Measurements from ENCODE around the gene FAM180A. TPM values are rescaled to one million over a fixed set of nuclear protein-coding genes. Genes with fewer than 3 reads are reported as not detected.
A peak's percentile ranks its signal among the peaks of the same experiment; 100 is the strongest.
"Not testable (repeated sequence)": the region's sequence is repeated elsewhere in the genome, so short reads cannot be mapped to it uniquely, and the experiment has no call there.

FAM180A gene
- total RNA-seq, 1 donor from 2014 or later = 6.1 TPM

DNA sequence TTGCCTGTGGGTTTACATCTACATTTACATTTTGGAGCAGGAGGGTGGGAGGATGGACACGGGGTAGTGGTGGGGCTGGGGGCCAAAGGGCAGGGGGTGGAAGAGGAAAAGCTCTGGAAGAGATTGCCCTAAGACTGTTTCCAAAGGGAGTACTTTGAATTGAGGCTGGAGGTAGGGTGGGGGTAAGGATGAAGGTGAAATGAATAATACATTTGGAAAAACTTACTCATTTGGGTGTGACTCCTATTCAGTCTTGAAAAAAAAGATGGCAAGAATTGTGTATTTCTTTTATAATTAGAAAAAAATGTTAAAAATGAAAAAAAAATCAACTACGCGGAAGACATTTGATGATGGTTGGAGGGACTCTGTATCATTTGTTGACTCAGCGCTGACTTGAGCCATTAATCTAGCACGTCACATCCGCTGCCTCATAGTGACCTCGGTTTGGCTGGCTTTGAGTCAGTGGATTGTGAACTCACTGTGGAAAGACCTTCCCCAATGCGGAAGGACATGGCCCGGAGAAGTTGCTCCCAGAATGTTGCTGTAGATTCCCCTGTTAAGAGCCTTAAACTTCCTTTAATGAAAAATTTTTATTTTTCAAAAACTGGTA lies 2.8 kb downstream of the FAM180A start:
- no peak for DNase-seq (ENCODE audit: missing footprints)
- intact Hi-C loops (cut with DNase I) = no loop called here
- peak; percentile 33 for ATAC-seq

GRCh38 chr7:135744938-135745702 lies 3.5 kb downstream of the FAM180A start:
- ATAC-seq (no peak), DNase-seq (ENCODE audit: missing footprints) (no peak)
- intact Hi-C loops (cut with DNase I) = no loop called here

DNA sequence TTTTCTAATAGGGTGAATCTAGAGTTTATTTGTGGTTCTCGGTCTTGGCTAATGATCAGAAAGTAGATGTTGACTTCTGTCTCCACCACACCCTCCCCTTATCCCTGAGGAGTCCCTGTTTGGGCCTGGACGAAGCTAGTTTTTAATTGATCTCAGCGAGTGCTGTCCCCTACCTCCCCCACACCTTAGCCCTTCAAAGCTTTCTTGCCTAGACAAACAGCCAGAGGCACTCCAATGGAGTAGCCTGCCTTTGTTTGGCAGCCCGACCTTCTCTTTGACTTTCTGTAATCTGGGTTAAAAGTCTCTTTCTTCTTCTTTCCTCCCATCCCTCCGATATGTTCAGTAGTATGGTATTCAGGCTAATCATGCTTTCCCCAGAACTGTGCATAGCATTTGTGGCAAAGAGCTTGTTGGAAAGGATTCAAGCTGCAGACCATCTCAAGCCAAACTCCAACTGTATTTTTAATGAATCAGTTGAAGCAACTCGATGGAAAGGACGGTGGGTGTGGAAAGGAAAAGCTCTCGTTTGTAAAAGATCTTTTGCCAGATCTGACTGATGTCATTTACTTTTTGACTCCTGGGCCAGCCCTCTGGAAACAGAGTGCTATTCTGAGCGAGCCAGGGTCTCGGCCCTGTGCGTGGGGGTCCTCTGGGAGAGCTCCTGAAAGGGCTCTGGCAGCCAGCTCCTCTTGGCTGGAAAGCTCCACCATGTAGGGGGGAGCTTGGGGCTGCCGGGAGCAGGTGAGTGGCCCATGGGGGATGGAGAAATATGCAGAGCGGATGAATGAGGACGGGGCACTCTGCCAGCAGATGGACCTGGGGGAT lies 4.5 kb downstream of the FAM180A start:
- DNase-seq (ENCODE audit: missing footprints) (no peak), ATAC-seq (peak; percentile 42)
- intact Hi-C loops (cut with DNase I) = no loop called here

DNA sequence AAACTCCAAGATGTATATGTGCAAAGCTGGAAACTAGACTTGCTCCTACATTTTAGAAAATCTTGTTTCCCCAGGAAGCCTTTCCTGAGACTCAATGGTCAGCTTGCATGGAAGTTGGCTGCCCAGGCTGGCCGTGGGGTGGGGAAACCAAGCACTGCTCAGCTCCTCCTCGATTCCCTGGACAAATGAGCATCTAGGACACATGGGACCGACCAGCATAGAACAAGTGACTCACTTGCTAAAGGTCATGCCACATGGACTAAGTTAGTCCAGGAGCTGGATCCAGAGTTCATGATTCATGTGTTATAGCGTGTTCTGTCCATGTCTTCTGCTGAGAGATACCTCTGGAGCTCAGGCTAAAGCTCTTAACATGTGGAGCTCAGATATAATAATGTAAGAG lies 6.2 kb downstream of the FAM180A start:
- intact Hi-C loops (cut with DNase I) = no loop called here
- DNase-seq (ENCODE audit: missing footprints) (no peak), ATAC-seq (no peak)

DNA sequence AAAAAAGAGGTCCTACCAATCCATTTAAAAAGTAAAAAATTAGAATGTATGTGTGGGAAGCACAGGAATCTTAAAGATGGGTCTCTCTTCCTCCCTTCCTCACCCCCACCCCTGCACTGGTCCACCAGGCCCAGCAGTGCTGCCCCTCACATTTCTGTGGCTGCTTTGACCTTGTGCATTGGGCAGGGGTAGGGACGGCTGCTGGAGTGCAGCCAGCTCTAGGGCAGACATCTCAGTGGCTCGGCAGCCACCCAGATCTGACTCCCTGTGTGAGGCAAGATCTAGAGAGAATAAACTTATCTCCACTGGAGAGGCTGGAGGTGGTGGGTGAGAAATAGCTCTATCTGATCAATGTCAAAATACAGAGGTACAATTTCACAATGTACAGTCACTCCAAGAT lies 6.7 kb downstream of the FAM180A start:
- intact Hi-C loops (cut with DNase I) = no loop called here
- ATAC-seq (no peak), DNase-seq (ENCODE audit: missing footprints) (no peak)

- no peak for DNase-seq (ENCODE audit: missing footprints)
- intact Hi-C loops (cut with DNase I) = no loop called here
- no peak for ATAC-seq
Measured at GRCh38 chr7:135740889-135741288, 7.7 kb downstream of the FAM180A start.

DNA sequence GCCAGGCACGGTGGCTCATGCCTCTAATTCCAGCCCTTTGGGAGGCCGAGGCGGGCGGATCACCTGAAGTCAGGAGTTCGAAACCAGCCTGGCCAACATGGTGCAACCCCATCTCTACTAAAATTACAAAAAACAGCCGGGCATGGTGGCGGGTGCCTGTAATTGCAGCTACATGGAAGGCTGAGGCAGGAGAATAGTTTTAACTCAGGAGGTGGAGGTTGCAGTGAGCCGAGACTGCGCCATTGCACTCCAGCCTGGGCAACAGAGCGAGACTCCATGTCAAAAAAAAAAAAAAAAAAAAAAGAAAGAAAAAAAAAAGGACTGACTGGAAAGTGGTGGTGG lies 11.3 kb downstream of the FAM180A start:
- ATAC-seq; intact Hi-C loops (cut with DNase I); DNase-seq (ENCODE audit: missing footprints): not testable (repeated sequence)

DNA sequence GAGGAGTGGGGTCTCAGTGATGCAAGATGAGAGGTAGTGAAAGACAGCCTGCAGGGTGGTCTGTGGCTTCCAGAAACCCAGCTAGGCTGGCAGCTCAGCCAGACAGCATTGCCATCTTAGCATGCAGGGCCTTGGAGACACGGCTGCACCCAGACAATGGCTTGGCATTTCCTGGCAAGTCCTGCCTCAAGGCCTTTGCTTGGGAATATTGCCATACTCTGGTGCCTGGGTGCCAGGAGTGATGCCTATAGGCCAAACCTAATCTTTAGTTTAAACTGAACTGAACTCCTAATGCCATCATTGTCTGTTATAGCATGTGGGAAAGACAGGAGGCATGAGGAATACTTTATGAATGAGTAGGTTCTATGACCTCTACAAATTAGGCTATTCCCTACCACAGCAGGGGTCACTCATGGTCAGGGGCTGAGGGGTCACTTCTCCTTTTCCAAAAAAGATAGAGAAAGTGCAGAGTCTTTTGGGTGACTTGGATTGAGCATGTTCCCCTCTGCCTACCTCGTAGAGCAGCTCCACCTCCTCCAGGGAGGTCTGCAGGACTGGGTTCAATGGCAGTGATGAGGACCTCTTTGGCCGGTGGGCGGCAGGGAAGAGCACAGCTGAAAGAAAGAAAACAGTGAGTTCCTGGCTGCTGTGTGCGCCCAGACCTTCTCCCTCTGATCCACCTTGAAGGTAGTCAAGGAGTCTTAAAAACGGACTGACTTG lies 11.9 kb downstream of the FAM180A start:
- ATAC-seq = no peak
- intact Hi-C loops (cut with DNase I) = no loop called here

DNA sequence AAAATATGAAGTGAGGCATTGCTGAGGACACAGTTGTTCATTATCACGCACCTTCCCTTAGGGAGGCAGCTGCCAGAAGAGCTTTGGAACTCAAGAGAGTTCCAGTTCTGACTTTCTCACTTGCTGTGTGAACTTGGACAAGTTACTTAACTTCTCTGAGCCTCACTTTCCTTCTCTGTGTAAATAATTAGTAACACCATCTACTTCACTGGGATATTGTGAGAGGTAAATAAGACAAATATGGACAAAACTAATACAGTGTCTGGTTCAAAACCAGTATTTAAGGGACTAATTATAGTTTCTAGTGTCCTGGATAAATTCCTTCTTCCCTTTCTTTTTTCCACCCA lies 14.3 kb downstream of the FAM180A start:
- ATAC-seq (no peak), DNase-seq (ENCODE audit: missing footprints) (no peak)
- intact Hi-C loops (cut with DNase I) = no loop called here

More for the DNA sequence above, 11.9 kb downstream of the FAM180A start:
- DNase-seq (ENCODE audit: missing footprints) = no peak

DNA sequence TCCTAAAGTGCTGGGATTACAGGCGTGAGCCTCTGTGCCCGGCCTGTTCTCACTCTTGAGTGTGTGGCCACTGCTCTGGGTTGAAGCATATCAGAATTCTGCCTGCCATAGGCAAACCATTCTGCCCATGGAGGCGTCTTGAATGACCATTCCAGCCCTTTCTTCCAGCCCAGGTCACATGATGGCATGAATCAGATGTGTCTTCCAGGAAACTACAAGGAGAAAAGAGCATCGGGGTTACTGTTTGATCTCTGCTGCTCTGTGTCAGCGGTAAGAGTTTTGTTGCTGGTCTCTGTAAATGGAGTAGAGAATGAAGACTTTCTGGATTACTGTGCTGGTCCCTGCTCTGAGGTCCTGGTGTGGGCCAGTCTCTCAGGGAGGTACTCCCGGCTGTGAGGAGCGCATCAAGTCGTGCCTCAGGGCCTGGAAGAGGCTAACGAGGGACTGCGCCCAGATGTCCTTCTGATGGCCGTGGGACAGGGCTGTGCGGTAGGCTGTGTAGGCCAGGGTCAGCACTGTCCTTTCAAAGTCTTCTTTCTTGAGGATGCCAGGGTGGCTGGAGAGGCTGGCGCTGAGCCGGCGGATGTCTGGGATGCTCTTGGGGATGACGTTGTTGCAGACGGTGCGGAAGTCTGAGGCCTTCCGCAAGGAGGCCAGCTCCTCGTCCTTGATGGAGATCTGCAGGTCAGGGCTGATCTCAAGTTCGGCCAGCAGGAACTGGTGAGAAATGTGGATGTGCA lies 14.8 kb downstream of the FAM180A start:
- DNase-seq (ENCODE audit: missing footprints) (no peak), ATAC-seq (no peak)
- intact Hi-C loops (cut with DNase I) = no loop called here

DNA sequence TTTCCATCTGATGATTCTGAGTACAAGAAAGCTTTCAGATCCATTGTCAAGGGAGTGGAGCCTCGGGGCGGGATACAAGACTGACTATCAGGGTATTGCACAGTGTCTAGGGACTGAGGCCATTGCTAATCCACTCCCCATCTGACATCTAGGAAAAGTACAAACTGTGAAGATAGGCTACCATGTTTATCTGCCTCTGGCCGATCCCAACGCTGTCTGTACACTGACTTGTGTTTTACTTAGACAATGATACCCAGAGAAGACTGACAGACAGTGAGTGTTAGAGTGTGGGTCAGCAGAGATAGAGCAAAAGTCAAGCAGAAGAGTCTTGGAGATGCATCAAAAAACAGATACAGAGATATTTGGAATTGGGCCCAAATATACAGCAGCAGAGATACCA lies 17.5 kb downstream of the FAM180A start:
- DNase-seq (ENCODE audit: missing footprints) (no peak), ATAC-seq (no peak)
- intact Hi-C loops (cut with DNase I) = no loop called here

- ATAC-seq (no peak), DNase-seq (ENCODE audit: missing footprints) (no peak)
- intact Hi-C loops (cut with DNase I) = no loop called here
Measured at GRCh38 chr7:135729230-135729629, 19.4 kb downstream of the FAM180A start.

DNA sequence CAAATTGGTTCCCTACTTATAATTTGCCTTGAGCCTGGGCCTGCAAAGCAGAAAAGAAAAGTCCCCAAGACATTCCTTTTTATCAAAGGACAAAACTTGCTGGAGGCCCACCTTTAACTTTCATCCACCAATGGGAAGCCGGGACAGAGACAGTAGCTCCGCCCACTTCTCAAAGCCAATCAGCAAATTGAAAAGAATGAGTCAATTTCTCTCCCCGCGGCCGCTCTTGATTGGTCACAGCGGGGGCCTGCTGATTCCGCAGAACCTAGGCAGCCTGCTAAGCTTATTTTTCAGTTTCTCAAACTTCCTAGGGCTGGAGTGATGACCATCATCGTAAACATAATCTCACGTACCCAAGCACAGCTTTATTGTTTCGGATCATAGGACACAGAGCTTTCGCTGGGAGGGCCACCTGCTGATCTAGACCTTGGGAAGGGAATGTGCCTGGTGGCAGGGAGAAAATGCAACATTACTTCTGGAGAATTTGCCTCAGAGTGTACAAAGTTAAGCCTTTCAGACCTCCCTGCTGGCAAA lies 20.4 kb downstream of the FAM180A start, which contains the start of gene SLC13A4:
Gene SLC13A4 (minus strand): TSS at position 51 of the 534 bp plus-strand sequence. CDS start 690 bp downstream, outside the sequence.
- ATAC-seq (no peak), DNase-seq (ENCODE audit: missing footprints) (no peak)
- intact Hi-C loops (cut with DNase I) = no loop called here

- DNase-seq (ENCODE audit: missing footprints) (no peak), ATAC-seq (no peak)
- intact Hi-C loops (cut with DNase I) = no loop called here
Measured at GRCh38 chr7:135726911-135727673, 21.5 kb downstream of the FAM180A start.

DNA sequence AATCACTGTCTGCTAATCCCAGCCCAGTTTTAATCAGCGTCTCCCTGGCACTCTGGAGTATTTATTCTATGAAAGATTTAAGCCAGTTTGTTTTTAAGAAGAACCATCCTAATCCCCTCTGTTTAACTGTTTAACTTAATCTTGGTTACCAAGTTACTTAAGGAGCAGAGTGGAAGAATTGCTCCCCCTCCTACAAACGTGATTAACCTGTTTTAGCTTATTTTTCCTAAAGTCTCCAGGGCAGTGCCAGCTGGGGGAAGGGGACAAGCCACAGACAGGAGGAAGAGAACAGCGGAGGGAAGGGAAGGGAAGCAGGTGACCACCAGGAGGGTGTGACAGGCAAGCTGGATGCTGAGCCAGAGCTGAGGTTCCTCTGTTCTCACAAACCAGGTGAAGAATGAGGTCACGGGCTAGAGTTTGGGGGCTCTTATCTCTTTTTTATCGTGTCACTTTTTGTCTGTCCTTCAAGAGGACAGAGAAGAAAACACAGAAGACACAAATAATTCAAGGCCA lies 22.3 kb downstream of the FAM180A start:
- no peak for DNase-seq (ENCODE audit: missing footprints)
- intact Hi-C loops (cut with DNase I) = no loop called here
- ATAC-seq = no peak

GRCh38 chr7:135723411-135723810 lies 25.2 kb downstream of the FAM180A start:
- no peak for DNase-seq (ENCODE audit: missing footprints)
- intact Hi-C loops (cut with DNase I) = no loop called here
- no peak for ATAC-seq

GRCh38 chr7:135721198-135721820 lies 27.3 kb downstream of the FAM180A start:
- DNase-seq (ENCODE audit: missing footprints) (no peak), ATAC-seq (no peak)
- intact Hi-C loops (cut with DNase I) = no loop called here
